Activated CD4-positive, alpha-beta T cell treated with anti-CD3 and anti-CD28 coated beads, Interleukin-2, amount 50 U/mL, for 1 hour (primary cell): ENCODE measurements around the gene SCLT1.

Experiments
- DNase-seq: peaks from one replicate; pipeline ENCODE4 v3.0.0-alpha.2; 2020

The SCLT1 gene

DNA sequence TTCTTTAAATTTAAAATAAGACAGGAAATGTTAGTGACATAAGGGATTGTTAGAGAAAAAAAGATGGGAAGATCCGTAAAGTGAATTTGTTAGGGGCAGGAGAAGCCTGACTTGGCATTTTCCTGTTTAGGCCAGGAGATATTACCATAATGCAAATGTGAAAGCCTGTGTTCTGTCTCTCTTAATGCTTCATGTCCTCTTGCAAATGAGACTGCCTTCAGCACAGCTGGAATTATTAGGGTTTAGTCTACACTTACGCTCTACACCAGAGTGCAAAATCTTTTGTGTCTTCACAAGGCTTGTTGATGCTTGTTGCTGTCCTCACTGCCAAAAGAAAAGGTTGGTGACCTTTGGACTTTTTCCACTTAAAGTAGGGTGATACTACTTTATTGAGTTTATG is 227.1 kb downstream of the SCLT1 start:
- DNase-seq, result no peak

DNA sequence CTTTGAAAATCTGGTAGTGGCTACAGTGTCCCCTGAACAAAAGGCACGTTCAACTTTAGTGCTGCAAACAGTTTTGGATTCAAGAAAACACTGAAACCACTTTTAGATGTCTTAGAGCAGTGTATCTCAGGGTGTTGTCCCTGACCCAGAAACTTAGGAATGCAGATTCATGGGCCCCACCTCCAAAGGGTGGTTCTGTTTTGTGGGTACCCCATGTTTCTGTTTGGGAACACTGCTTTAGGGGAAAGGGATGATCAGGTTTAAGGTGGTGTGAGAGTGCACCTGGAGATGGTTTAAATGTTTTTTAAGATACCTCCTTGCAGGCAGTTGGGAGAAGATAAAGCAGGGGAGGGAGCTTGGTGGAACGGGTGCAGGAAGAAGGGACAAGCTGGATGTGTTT is 228.2 kb downstream of the SCLT1 start:
- no peak for DNase-seq

- DNase-seq, result peak; percentile 66
These were observed 229.8 kb downstream of the SCLT1 start for GRCh38 chr4:128863312-128864075.

DNA sequence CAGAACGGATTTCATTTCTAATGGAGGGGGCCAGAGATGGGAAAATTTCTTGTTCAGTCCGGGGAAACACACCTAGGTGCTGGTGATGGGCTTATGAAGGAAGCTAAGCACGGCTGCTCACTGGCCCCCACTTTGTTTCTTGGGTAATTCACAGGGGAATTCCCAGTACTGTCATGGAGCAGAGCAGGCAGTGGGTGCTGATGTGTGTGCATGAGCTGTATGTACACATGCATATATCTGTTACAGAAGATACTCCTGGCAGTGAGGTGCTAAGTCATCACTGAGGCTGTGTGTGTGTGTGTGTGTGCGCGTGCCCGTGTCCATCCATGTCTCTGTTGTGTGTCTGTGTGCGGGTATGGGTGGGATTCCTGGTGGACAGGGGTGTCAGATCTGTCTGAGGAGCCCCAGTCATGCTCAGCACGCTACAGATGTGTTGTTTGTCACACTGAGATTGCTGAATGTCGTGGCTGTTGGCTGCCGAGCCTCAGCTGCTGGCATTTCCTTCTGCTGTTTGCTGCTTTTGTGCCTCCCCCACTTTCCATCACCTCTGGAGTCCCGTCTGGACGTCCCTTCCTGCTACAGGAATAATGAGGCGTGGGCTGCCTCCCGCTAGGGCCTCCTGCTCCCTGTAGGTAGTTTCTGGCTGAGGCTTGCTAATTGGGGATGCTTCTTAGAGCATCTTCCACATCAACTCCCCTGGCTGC is 230.6 kb downstream of the SCLT1 start:
- peak; percentile 26 for DNase-seq

DNA sequence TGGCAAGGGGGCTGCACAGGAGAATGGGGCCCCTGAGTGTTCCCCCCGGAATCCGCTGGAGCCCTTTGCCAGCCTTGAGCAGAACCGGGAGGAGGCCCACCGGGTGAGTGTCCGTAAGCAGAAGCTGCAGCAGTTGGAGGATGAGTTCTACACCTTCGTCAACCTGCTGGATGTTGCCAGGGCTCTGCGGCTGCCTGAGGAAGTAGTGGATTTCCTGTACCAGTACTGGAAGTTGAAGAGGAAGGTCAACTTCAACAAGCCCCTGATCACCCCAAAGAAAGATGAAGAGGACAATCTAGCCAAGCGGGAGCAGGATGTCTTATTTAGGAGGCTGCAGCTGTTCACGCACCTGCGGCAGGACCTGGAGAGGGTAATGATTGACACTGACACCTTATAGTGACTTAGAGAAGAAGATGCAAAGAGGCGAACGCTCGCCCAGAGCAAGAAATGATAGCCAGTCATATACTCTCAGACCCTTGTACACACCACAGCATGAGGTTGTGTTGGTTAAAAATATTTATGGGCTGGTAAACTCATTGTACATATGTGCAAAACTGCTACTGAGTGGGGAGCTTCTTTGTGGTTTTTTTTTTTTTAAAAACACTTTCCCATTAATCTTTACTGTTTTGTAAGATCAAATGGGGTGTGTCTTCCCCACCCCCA is 231.4 kb downstream of the SCLT1 start:
- DNase-seq, result no peak

DNA sequence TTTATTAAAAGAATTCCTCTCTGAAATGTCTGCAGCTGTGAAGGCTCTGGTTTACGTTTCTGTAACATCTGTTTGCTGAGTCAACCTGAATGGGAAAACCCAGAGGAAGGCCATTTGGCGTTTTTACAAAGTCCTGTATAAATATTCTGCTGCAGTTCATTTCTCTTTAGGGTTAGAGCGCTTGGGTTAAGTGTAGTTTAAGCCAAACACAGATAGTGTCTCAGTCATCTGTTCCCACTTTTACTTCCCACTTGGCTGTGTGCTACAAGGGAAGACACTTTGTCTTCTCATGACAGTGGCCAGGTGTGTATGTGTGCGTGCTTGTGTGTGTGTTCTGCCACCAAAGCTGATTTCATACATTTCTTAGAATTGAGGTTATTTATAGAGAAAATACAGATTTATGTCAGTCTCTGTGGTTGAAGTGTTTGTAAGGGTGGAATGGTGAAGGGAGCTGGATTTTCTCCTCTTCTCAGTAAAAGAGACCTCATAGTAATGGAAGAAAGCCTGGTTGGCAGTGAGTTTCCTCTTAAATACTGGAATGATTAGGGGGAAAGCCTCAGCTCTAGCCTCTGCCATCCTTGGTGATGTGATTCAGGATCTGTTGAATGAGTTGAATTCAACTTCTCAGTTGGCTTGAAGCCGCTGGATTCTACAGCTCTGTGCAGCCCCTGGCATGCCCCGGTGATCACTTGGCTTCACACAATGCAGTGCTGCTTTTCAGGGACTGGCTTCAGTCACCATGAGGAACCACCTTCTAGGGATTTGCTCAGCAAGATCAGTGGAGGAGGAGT is 233.3 kb downstream of the SCLT1 start:
- DNase-seq, result no peak

GRCh38 chr4:128858879-128859671 is 234.3 kb downstream of the SCLT1 start:
- DNase-seq, result no peak

GRCh38 chr4:128856246-128856645 is 237.1 kb downstream of the SCLT1 start:
- DNase-seq, result no peak

DNA sequence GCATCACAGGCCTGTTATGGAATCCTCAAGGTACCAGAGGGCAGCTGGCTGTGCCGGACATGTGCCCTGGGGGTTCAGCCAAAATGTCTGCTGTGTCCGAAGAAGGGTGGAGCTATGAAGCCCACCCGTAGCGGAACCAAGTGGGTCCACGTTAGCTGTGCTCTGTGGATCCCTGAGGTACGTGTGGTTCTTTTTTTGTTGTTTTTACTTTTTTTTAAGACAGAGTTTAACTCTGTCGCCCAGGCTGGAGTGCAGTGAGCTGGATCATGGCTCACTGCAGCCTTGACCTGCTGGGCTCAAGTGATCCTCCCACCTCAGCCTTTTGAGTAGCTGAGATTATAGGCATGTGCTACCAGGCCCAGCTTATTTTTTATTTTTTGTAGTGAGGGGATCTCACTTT is 237.7 kb downstream of the SCLT1 start:
- DNase-seq, result no peak

GRCh38 chr4:128854433-128854832 is 238.9 kb downstream of the SCLT1 start:
- no peak for DNase-seq

DNA sequence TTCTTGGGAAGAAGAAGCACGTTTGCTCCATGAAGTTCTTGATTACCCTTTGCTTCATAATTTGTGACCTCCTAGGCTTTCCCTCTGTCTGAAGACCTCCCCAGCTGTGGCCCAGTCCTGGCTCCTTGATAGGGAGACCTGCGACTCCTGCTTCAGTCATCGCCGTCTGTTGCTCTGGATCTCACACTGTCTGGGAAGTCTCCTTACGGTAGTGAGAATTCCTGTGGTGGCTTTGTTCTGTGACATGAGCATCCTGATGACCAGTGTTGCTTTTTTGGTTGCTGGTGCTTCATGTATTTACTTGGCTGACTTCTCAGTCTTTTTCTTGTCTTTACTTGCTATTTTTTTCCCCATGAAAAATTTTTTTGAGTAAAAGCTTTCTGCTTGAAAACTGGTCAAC is 239.6 kb downstream of the SCLT1 start:
- DNase-seq, result no peak

DNA sequence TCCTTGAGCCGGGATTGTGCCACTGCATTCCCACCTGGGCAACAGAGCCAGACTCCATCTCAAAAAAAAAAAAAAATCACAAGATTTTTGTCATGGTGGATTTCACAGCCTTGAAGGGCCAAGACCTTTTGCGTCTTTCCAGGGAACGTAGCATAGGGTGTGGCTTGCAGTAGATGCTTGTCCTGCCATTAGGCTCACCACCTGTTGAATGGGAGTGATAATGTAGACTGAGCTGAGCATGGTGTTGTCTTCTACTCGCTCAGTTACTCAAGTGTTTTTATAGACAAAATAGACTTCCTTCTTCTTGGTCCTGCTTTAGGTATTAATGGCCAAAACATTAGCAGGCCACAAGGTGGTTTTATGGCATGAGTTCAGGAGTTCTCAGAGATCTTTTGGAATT is 243.1 kb downstream of the SCLT1 start:
- DNase-seq, result no peak

GRCh38 chr4:128848461-128848860 is 244.9 kb downstream of the SCLT1 start:
- DNase-seq, result no peak

GRCh38 chr4:128847082-128847724 is 246.1 kb downstream of the SCLT1 start:
- no peak for DNase-seq

- no peak for DNase-seq
These were observed 247.3 kb downstream of the SCLT1 start for GRCh38 chr4:128846063-128846462.

DNA sequence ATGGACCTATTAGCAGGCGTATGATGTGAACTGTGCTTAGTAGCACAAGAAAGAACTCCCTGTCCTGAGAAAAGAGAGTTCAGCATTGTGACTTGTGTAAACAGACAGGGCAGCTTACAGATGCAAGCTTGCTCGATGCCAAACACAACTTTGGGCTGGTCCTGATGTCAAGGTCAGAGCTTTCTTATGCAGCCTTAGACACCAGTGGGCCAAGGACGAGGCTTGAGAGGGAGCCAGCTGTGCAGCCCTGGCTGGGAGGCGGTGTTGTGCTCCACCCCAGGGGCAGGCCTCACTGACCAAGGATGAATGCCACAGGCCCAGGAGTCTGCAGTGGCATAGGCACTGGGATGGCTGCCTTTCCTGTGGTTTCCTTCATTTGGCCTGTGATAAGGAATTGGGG is 248.4 kb downstream of the SCLT1 start:
- DNase-seq, result no peak

GRCh38 chr4:128841402-128841801 is 251.9 kb downstream of the SCLT1 start:
- DNase-seq, result no peak

GRCh38 chr4:128840711-128841318 is 252.5 kb downstream of the SCLT1 start:
- DNase-seq, result no peak

DNA sequence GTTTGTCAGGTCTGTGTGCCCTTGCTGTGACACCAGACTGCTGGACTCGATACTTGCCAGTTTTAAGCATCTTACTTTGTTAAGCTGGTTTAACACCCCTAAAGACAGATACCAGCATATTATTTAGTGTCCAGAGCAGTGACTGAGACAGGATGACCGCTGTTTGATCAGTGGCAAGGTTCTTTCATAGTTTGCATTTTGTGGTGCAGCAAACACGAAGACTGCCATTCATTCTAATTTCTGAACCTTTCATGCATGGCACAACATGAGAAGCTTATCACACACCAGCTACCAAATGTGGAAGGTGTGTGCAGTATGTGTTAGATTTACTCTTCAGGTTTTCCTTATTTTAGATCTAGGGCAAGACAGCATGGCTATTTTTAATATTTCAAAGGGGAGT is 255.7 kb downstream of the SCLT1 start:
- DNase-seq, result no peak

- no peak for DNase-seq
These were observed 256.1 kb downstream of the SCLT1 start for GRCh38 chr4:128837198-128837597.

GRCh38 chr4:128835498-128836222 is 257.7 kb downstream of the SCLT1 start:
- DNase-seq, result no peak
